Thyroid gland (tissue), 4 donors: Measurements from ENCODE around the gene MYH10.

ENCODE experiments used
- POLR2A ChIP-seq, 2 donors: fragments of 450-650 bp; IDR thresholded peaks; one replicate each; pipeline ENCODE4 v1.6.1; 2017; ENCODE audit warnings: antibody characterized with exemption in 2 of 2, mild to moderate bottlenecking in 2 of 2, moderate library complexity in 1 of 2
- TF ChIP-seq, protein P1 (sequence below), 6 experiments: fragments of 200-600 bp in 3 of 6; fragments of 450-650 bp in 3 of 6; sonication (generic) in 3 of 6; IDR thresholded peaks; one replicate each; pipeline ENCODE4 v1.5.1; 2016 to 2019; ENCODE audit warnings: antibody characterized with exemption in 6 of 6, mild to moderate bottlenecking in 2 of 6, inconsistent platforms in 1 of 6, moderate library complexity in 1 of 6

DNA sequence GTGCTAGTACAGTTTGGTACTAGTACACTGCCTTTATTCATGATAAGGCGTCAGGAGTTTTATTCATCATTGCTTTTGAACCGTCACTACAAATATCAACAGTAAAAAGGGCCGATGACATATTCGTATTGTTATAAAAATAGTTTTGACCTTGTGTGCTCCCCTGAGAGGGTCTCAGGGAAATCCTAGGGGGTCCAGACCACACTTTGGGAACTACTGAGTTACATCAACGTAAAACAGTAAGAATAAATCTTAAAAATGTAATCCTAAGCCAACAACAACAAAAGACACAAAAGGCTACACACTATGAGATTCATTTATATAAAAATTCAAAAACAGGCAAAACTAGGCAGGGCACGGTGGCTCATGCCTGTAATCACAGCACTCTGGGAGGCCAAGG is 11.2 kb downstream of the MYH10 start:
- TF ChIP-seq POLR2A (IDR thresholded peaks at IDR 0.05) = no peak
- TF ChIP-seq, protein P1, sequence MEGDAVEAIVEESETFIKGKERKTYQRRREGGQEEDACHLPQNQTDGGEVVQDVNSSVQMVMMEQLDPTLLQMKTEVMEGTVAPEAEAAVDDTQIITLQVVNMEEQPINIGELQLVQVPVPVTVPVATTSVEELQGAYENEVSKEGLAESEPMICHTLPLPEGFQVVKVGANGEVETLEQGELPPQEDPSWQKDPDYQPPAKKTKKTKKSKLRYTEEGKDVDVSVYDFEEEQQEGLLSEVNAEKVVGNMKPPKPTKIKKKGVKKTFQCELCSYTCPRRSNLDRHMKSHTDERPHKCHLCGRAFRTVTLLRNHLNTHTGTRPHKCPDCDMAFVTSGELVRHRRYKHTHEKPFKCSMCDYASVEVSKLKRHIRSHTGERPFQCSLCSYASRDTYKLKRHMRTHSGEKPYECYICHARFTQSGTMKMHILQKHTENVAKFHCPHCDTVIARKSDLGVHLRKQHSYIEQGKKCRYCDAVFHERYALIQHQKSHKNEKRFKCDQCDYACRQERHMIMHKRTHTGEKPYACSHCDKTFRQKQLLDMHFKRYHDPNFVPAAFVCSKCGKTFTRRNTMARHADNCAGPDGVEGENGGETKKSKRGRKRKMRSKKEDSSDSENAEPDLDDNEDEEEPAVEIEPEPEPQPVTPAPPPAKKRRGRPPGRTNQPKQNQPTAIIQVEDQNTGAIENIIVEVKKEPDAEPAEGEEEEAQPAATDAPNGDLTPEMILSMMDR (IDR thresholded peaks at IDR 0.05) = no peak
